Epithelial cell of prostate (primary cell): ENCODE data around the gene C17orf50.

Source experiments
- DNase-seq: peaks from one replicate; pipeline ENCODE4 v3.0.0-alpha.2; 2011; ENCODE audit warnings: low read depth, low spot score
- H3K27ac ChIP-seq: fragments of 450-650 bp; 2 replicates; pipeline ENCODE4 v1.5.1; 2017; ENCODE audit warnings: mild to moderate bottlenecking

Gene C17orf50

DNA sequence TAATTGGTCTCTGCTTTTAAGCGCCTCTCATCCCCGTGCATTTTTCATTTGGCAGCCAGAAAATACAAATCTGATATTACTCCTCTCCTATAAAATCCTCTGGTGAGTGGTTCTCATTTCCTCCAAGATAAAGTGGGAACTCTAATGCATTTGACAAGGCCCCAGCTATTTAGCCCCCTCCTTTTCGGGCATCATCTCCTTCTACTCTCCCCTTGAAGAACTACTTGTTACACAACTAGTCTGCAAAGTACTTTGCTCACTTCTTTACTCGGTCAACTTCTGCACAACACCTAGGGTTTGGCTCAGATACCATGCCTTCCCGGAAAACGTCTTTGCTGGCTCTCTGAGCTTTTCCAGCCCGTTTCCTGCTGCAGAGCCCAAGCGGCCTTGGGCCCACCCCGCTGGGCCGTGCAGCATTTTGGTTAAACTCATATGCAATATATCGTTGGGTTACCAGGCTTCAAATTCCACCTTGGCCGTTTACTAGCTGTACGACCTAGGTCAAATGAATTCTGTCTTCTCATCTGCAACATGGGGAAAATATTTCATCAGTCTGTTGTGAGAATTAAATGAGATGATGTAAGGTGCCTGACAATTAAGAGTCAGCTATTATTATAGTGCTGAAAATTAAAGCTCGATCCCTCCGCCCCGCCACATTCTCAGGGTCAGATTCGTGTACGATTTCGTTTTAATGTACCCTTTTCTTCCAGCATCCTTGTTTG is 47.7 kb downstream of the C17orf50 start:
- DNase-seq: no peak
- H3K27ac ChIP-seq: peak overlapping the region; percentile 90

- DNase-seq: peak; percentile 94
- peak within 1 kb of the TSS; percentile 90 for H3K27ac ChIP-seq
These were observed 48.5 kb downstream of the C17orf50 start, which contains the start of gene TAF15 for GRCh38 chr17:35808962-35809854. Gene TAF15 (plus strand): TSS chr17:35809484. CDS start chr17:35809570, 86 bp downstream.

GRCh38 chr17:35809855-35810461 is 49.3 kb downstream of the C17orf50 start:
- H3K27ac ChIP-seq: peak overlapping the region; percentile 90
- no peak for DNase-seq

- no peak overlapping the region for H3K27ac ChIP-seq
- no peak for DNase-seq
These were observed 51.1 kb downstream of the C17orf50 start for GRCh38 chr17:35811759-35812158.

- H3K27ac ChIP-seq: no peak overlapping the region
These were observed 51.8 kb downstream of the C17orf50 start for GRCh38 chr17:35812456-35812855.

More at GRCh38 chr17:35812456-35812855, 51.8 kb downstream of the C17orf50 start:
- no peak for DNase-seq
